H1 (cell line): ENCODE data around the gene MAGI1. TPM values are rescaled to one million over a fixed set of nuclear protein-coding genes. Genes with fewer than 3 reads are reported as not detected.

Experiments
- CTCF ChIA-PET: fragments of 300-600 bp; sonication (Branson Sonifier 250); formaldehyde crosslinking; loops from one replicate; lab custom pipeline; 2021; ENCODE audit not compliant: partially characterized antibody; lab: Charles Lee
- POLR2A ChIA-PET: fragments of 300-600 bp; sonication (Branson Sonifier 250); formaldehyde crosslinking; loops from one replicate; lab custom pipeline; 2021; ENCODE audit warnings: inconsistent platforms; ENCODE audit not compliant: partially characterized antibody; lab: Charles Lee
- DNase-seq, 2 experiments: peaks; one replicate each; pipeline versions ENCODE4 v3.0.0 to v3.0.0-alpha.2; 2010 to 2022; ENCODE audit warnings: low spot score in 2 of 2, low read depth in 1 of 2, mixed read lengths in 1 of 2
- FAIRE-seq: peaks from 2 replicates; lab custom pipeline; 2011; peaks lifted over from hg19 to GRCh38; lab: Jason Lieb, UNC
- H2AFZ ChIP-seq: 2 replicates; pipeline ENCODE4 v1.8.1; 2012; ENCODE audit warnings: low read length, inconsistent platforms
- H2AK5ac ChIP-seq: 2 replicates; pipeline ENCODE4 v1.6.1; 2013; ENCODE audit warnings: low read depth, low read length
- H2BK120ac ChIP-seq: replicated peaks from 2 replicates; pipeline ENCODE3; 2013; ENCODE audit warnings: low read depth, low read length, inconsistent platforms
- H2BK12ac ChIP-seq: 2 replicates; pipeline ENCODE4 v1.6.1; 2013; ENCODE audit warnings: low read depth, low read length
- H2BK15ac ChIP-seq: 2 replicates; pipeline ENCODE4 v1.6.1; 2013; ENCODE audit warnings: low read length
- H2BK20ac ChIP-seq: 2 replicates; pipeline ENCODE4 v1.6.1; 2013; ENCODE audit warnings: low read length
- H2BK5ac ChIP-seq: 2 replicates; pipeline ENCODE4 v1.6.1; 2013; ENCODE audit warnings: low read depth, low read length
- H3K14ac ChIP-seq: 2 replicates; pipeline ENCODE4 v1.6.1; 2013; ENCODE audit warnings: inconsistent platforms; ENCODE audit not compliant: insufficient read length
- H3K18ac ChIP-seq: 2 replicates; pipeline ENCODE4 v1.6.1; 2013; ENCODE audit warnings: low read length; ENCODE audit errors: extremely low read depth
- H3K23ac ChIP-seq: 2 replicates; pipeline ENCODE4 v1.6.1; 2013; ENCODE audit warnings: inconsistent platforms; ENCODE audit not compliant: insufficient read length
- H3K23me2 ChIP-seq: 2 replicates; pipeline ENCODE4 v1.6.1; 2013; ENCODE audit warnings: low read depth, low read length
- H3K27ac ChIP-seq: 2 replicates; pipeline ENCODE4 v1.6.1; 2011; ENCODE audit warnings: low read depth, low read length, inconsistent platforms
- H3K27me3 ChIP-seq, 4 experiments: replicated peaks in 1 of 4; 1 replicate in 1 of 4; 2 replicates in 3 of 4; pipeline versions ENCODE4 v1.6.1 to v1.8.1; 2011 to 2013; ENCODE audit warnings: low read length in 3 of 4, mild to moderate bottlenecking in 3 of 4, inconsistent platforms in 2 of 4, mixed read lengths in 2 of 4, moderate library complexity in 1 of 4; ENCODE audit not compliant: control insufficient read depth in 3 of 4, insufficient read depth in 3 of 4; ENCODE audit errors: extremely low read depth in 1 of 4
- H3K36me3 ChIP-seq, 4 experiments: 2 replicates each; pipeline versions ENCODE4 v1.6.1 to v1.8.1; 2011 to 2013; ENCODE audit warnings: mild to moderate bottlenecking in 4 of 4, low read length in 3 of 4, moderate library complexity in 2 of 4, control low read depth in 1 of 4, inconsistent platforms in 1 of 4; ENCODE audit not compliant: insufficient read depth in 4 of 4, control insufficient read depth in 2 of 4
- H3K4ac ChIP-seq: replicated peaks from 2 replicates; pipeline ENCODE3; 2013; ENCODE audit warnings: low read length, low read depth, mixed read lengths, inconsistent platforms; ENCODE audit not compliant: insufficient read length
- H3K4me1 ChIP-seq, 4 experiments: replicated peaks in 1 of 4; 1 replicate in 1 of 4; 2 replicates in 3 of 4; pipeline versions ENCODE4 v1.6.1 to v1.8.1; 2011 to 2013; ENCODE audit warnings: low read length in 3 of 4, inconsistent platforms in 2 of 4, mixed read lengths in 1 of 4; ENCODE audit not compliant: insufficient read depth in 4 of 4, control insufficient read depth in 3 of 4
- H3K4me2 ChIP-seq, 2 experiments: 2 replicates each; pipeline versions ENCODE4 v1.6.1 to v1.8.1; 2011 to 2013; ENCODE audit warnings: low read depth in 2 of 2, low read length in 2 of 2, control low read depth in 1 of 2, inconsistent platforms in 1 of 2, mild to moderate bottlenecking in 1 of 2; ENCODE audit not compliant: insufficient read depth in 1 of 2
- H3K4me3 ChIP-seq, 4 experiments: fragments of 200-600, 300-600 bp in 1 of 4; sonication (generic), shearing (Covaris generic), sonication (Bioruptor Twin) in 1 of 4; 2 replicates each; pipeline versions ENCODE4 v1.5.1 to v1.8.1; 2011 to 2016; ENCODE audit warnings: low read length in 4 of 4, low read depth in 3 of 4, control low read depth in 2 of 4, inconsistent platforms in 2 of 4, mild to moderate bottlenecking in 2 of 4, mixed read lengths in 1 of 4, moderate library complexity in 1 of 4; ENCODE audit not compliant: insufficient read depth in 2 of 4; ENCODE audit errors: extremely low read depth in 1 of 4
- H3K56ac ChIP-seq: replicated peaks from 2 replicates; pipeline ENCODE3; 2013; ENCODE audit warnings: low read depth, mild to moderate bottlenecking, mixed read lengths, low read length, inconsistent platforms; ENCODE audit not compliant: insufficient read length
- H3K79me1 ChIP-seq: 2 replicates; pipeline ENCODE4 v1.6.1; 2013; ENCODE audit warnings: low read depth, low read length, control low read depth
- H3K79me2 ChIP-seq, 2 experiments: 2 replicates each; pipeline versions ENCODE4 v1.6.1 to v1.8.1; 2012 to 2013; ENCODE audit warnings: low read length in 2 of 2, mild to moderate bottlenecking in 2 of 2, inconsistent platforms in 1 of 2; ENCODE audit not compliant: insufficient read depth in 2 of 2, control insufficient read depth in 1 of 2
- H3K9ac ChIP-seq, 4 experiments: replicated peaks in 1 of 4; 1 replicate in 1 of 4; 2 replicates in 3 of 4; pipeline versions ENCODE4 v1.6.1 to v1.8.1; 2011 to 2013; ENCODE audit warnings: low read depth in 3 of 4, low read length in 3 of 4, control low read depth in 2 of 4, mild to moderate bottlenecking in 2 of 4, moderate library complexity in 2 of 4, inconsistent platforms in 1 of 4; ENCODE audit errors: extremely low read depth in 1 of 4
- H3K9me3 ChIP-seq, 2 experiments: 2 replicates each; pipeline versions ENCODE4 v1.6.1 to v1.8.1; 2012 to 2013; ENCODE audit warnings: mild to moderate bottlenecking in 2 of 2, moderate library complexity in 2 of 2, control low read depth in 1 of 2, inconsistent platforms in 1 of 2, low read depth in 1 of 2, low read length in 1 of 2, mixed read lengths in 1 of 2; ENCODE audit not compliant: insufficient read depth in 2 of 2
- H4K20me1 ChIP-seq, 2 experiments: replicated peaks in 1 of 2; 2 replicates each; pipeline versions ENCODE3 to v1.8.1; 2011 to 2013; ENCODE audit warnings: inconsistent platforms in 2 of 2, low read length in 2 of 2, mild to moderate bottlenecking in 1 of 2; ENCODE audit not compliant: insufficient read depth in 2 of 2, control insufficient read depth in 1 of 2
- H4K5ac ChIP-seq: 2 replicates; pipeline ENCODE4 v1.6.1; 2013; ENCODE audit warnings: low read length, low read depth, mixed read lengths, inconsistent platforms; ENCODE audit not compliant: insufficient read length
- H4K8ac ChIP-seq: 2 replicates; pipeline ENCODE4 v1.8.0; 2013; ENCODE audit warnings: mild to moderate bottlenecking, moderate library complexity, low read length, inconsistent platforms; ENCODE audit not compliant: insufficient read depth; ENCODE audit errors: extremely low read depth
- H4K91ac ChIP-seq: replicated peaks from 2 replicates; pipeline ENCODE3; 2013; ENCODE audit warnings: low read length, mixed read lengths, inconsistent platforms; ENCODE audit not compliant: insufficient read length
- BCL11A ChIP-seq, 2 experiments: IDR thresholded peaks; one replicate each; pipeline ENCODE4 v1.6.1; 2011; ENCODE audit warnings: low read depth in 2 of 2, low read length in 2 of 2, mild to moderate bottlenecking in 2 of 2
- CBX5 ChIP-seq: fragments of 300-800, 300-1000 bp; sonication (generic); IDR thresholded peaks from 2 replicates; pipeline ENCODE4 v1.7.1; 2016; ENCODE audit warnings: antibody characterized with exemption, low read length, low read depth
- EP300 ChIP-seq, 2 experiments: IDR thresholded peaks; 1 replicate in 1 of 2; 2 replicates in 1 of 2; pipeline ENCODE4 v1.6.1; 2011 to 2012; ENCODE audit warnings: low read depth in 2 of 2, low read length in 2 of 2, mild to moderate bottlenecking in 2 of 2, borderline replicate concordance in 1 of 2, inconsistent platforms in 1 of 2, moderate library complexity in 1 of 2
- FOSL1 ChIP-seq: IDR thresholded peaks from 2 replicates; pipeline ENCODE4 v1.6.1; 2011; ENCODE audit warnings: mild to moderate bottlenecking, low read depth, low read length, moderate library complexity; ENCODE audit not compliant: insufficient read depth
- JUND ChIP-seq: IDR thresholded peaks from 2 replicates; pipeline ENCODE4 v1.6.1; 2011; ENCODE audit warnings: mild to moderate bottlenecking, improper control_type of control experiment, low read length
- MAFK ChIP-seq: IDR thresholded peaks from 2 replicates; pipeline ENCODE4 v1.6.1; 2012; ENCODE audit warnings: low read depth, mild to moderate bottlenecking, improper control_type of control experiment, low read length
- NRF1 ChIP-seq: IDR thresholded peaks from 2 replicates; pipeline ENCODE4 v1.6.1; 2011; ENCODE audit warnings: mild to moderate bottlenecking, low read depth, low read length, improper control_type of control experiment
- RXRA ChIP-seq: IDR thresholded peaks from 2 replicates; pipeline ENCODE4 v1.6.1; 2011; ENCODE audit warnings: low read depth, mild to moderate bottlenecking, low read length, moderate library complexity; ENCODE audit not compliant: insufficient read depth
- TAF7 ChIP-seq: optimal IDR thresholded peaks from 2 replicates; pipeline ENCODE3; 2011; ENCODE audit warnings: low read depth, mild to moderate bottlenecking, inconsistent platforms, low read length, moderate library complexity, borderline replicate concordance
- TCF12 ChIP-seq: IDR thresholded peaks from 2 replicates; pipeline ENCODE4 v1.6.1; 2011; ENCODE audit warnings: low read depth, mild to moderate bottlenecking, low read length
- TEAD4 ChIP-seq: IDR thresholded peaks from 2 replicates; pipeline ENCODE4 v1.6.1; 2012; ENCODE audit warnings: low read depth, low read length, inconsistent platforms, mixed read lengths
- WGBS, 2 experiments: shearing (Covaris generic) in 1 of 2; methylation state at CpG; one replicate each; pipeline versions ENCODE4 v1.1.6 to v1.1.7; 2013 to 2015; ENCODE audit warnings: low lambda C conversion rate in 2 of 2, mixed read lengths in 2 of 2, inconsistent platforms in 1 of 2, low coverage in 1 of 2, missing lambda C conversion rate in 1 of 2; ENCODE audit not compliant: insufficient replicate concordance in 2 of 2, insufficient coverage in 1 of 2, insufficient read length in 1 of 2; ENCODE audit errors: extremely low coverage in 1 of 2, missing lambda C conversion rate in 1 of 2; 5-methylcytosine and 5-hydroxymethylcytosine counted together
- polyA plus RNA-seq, 7 experiments: library from polyadenylated mRNA; depleted of rRNA in 3 of 7; stranded (reverse) in 5 of 7; unstranded in 2 of 7; fragments of >200 nt in 5 of 7; fragments of 200-250 nt in 2 of 7; gene quantifications; 1 replicate in 5 of 7; 2 replicates in 1 of 7; 4 replicates in 1 of 7; pipeline versions ENCODE4 v1.2.1 to v1.2.3, GENCODE V29; 2011 to 2013; ENCODE audit warnings: missing spikeins in 2 of 7, mixed read lengths in 2 of 7
- total RNA-seq: library from RNA; stranded (reverse); fragmentation: NEBNext Ultra II Directional; extraction: Animal tissue kit (Norgen Biotek cat#: 25700); gene quantifications from 2 replicates; pipeline ENCODE4 v1.2.1, GENCODE V29; 2021
- TF ChIP-seq, protein P1 (sequence below): IDR thresholded peaks from 2 replicates; pipeline ENCODE4 v1.6.1; 2012; ENCODE audit warnings: inconsistent platforms
- TF ChIP-seq, protein P2 (sequence below): IDR thresholded peaks from 2 replicates; pipeline ENCODE4 v1.6.1; 2012; ENCODE audit warnings: inconsistent platforms

MAGI1 gene
- total and polyA plus RNA-seq, 2 of the 8 experiments (the other 6 are each of a cell fraction or from before 2014, with no cell fraction given), result 19.8 to 78.0 TPM

DNA sequence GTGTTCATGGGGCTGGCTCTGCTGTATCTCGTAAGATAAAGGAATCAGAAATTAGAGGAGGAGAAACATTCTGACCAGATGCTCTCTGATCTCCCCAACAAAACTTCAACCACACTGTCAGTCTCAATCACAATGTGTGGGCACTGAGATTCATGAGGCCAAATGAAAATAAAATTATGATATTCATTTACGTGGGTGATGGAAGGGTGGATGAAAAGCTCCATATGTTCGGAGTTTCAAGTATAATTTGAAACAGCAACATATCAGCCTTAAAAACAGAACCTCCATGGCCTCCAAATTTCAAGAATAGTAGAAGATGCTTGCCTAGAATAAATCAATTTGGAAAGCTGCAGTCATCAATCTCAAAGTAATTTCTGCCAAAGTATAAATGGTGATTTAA, 363.7 kb downstream of the MAGI1 start:
- Histone ChIP-seq H3K14ac (no peak overlapping the region), H3K27ac (no peak overlapping the region), H3K56ac (no peak overlapping the region), H3K79me2 (peaks cover 0 to 20% of the 10 kb centered on the region in 2 experiments; a peak in 2 of 4 replicates), H3K9ac (no peak overlapping the region), H3K4me2 (no peak overlapping the region), H2BK20ac (no peak overlapping the region), H2BK12ac (no peak overlapping the region), H4K20me1 (peaks cover 0 to 2% of the 10 kb centered on the region in 2 experiments), H3K9me3 (no peaks in the 10 kb centered on the region), H3K23ac (no peak overlapping the region), H2BK120ac (no peak overlapping the region), H2AK5ac (no peak overlapping the region), H2BK5ac (no peak overlapping the region), H3K27me3 (no peaks in the 10 kb centered on the region), H3K4ac (no peak overlapping the region), H3K18ac (no peak overlapping the region), H3K36me3 (no peaks in the 10 kb centered on the region), H4K91ac (no peak overlapping the region), H2BK15ac (no peak overlapping the region), H3K4me3 (no peak overlapping the region), H4K5ac (no peak overlapping the region), H4K8ac (no peak overlapping the region), H2AFZ (no peak overlapping the region), H3K4me1 (peaks cover 0 to 5% (median 1%) of the 10 kb centered on the region in 4 experiments; a peak in 3 of 7 replicates), H3K79me1 (no peaks in the 10 kb centered on the region; the same call in 1 of the 2 replicates), H3K23me2 (no peaks in the 10 kb centered on the region)
- FAIRE-seq, result no peak
- ChIA-PET POLR2A (interaction anchor here (1.8 kb wide), 1 partner anchor 78 kb away, joined by 5 read pairs; no protein-coding TSS in a partner anchor), CTCF (interaction anchor here (1.2 to 3.3 kb wide), 6 partner anchors 15 to 561 kb away, joined by 4 to 11 read pairs (median 4); no protein-coding TSS in a partner anchor)
- DNase-seq, result no peak
- WGBS, 2 experiments, result 91% methylated on average over 3 of the region's 3 CpGs; no CpG with 5 or more reads in 1 of the 2 experiments
- no peak for TF ChIP-seq JUND
- no peak for TF ChIP-seq TCF12
- TF ChIP-seq FOSL1, result no peak
- no peak for TF ChIP-seq RXRA
- TF ChIP-seq MAFK, result no peak
- no peak for TF ChIP-seq EP300 (IDR thresholded peaks at IDR 0.05; ENCODE audit: borderline replicate concordance in 1 of 2, low read depth in 2 of 2, low read length in 2 of 2)
- TF ChIP-seq CBX5, result no peak
- TF ChIP-seq TAF7, result no peak
- no peak for TF ChIP-seq BCL11A (IDR thresholded peaks at IDR 0.05; ENCODE audit: low read depth in 2 of 2, low read length in 2 of 2)
- TF ChIP-seq, protein P1, sequence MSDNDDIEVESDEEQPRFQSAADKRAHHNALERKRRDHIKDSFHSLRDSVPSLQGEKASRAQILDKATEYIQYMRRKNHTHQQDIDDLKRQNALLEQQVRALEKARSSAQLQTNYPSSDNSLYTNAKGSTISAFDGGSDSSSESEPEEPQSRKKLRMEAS, result no peak
- no peak for TF ChIP-seq NRF1
- TF ChIP-seq, protein P2, sequence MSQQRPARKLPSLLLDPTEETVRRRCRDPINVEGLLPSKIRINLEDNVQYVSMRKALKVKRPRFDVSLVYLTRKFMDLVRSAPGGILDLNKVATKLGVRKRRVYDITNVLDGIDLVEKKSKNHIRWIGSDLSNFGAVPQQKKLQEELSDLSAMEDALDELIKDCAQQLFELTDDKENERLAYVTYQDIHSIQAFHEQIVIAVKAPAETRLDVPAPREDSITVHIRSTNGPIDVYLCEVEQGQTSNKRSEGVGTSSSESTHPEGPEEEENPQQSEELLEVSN, result no peak
- no peak for TF ChIP-seq TEAD4
